ENCODE measurements around the gene TRIM23.
A peak's percentile ranks its signal among the peaks of the same experiment; 100 is the strongest.

TRIM23 gene

GRCh38 chr5:65548281-65548680 is 75.9 kb downstream of the TRIM23 start:
- Mint-ChIP-seq H3K36me3 (ENCODE audit: low read depth) (peaks cover 94% of the 10 kb centered on the region), H3K27ac (peak overlapping the region; percentile 19), H3K9me3 (no peaks in the 10 kb centered on the region), H3K4me1 (ENCODE audit: low read depth) (peaks cover 25% of the 10 kb centered on the region), H3K4me3 (no peak overlapping the region), H3K27me3 (no peaks in the 10 kb centered on the region)
- DNase-seq = no peak

GRCh38 chr5:65546141-65546540 is 78.0 kb downstream of the TRIM23 start:
- Mint-ChIP-seq H3K27me3 (no peaks in the 10 kb centered on the region), H3K4me3 (no peak overlapping the region), H3K4me1 (ENCODE audit: low read depth) (peaks cover 20% of the 10 kb centered on the region), H3K9me3 (no peaks in the 10 kb centered on the region), H3K27ac (no peak overlapping the region), H3K36me3 (ENCODE audit: low read depth) (peaks cover 99% of the 10 kb centered on the region)
- no peak for DNase-seq

DNA sequence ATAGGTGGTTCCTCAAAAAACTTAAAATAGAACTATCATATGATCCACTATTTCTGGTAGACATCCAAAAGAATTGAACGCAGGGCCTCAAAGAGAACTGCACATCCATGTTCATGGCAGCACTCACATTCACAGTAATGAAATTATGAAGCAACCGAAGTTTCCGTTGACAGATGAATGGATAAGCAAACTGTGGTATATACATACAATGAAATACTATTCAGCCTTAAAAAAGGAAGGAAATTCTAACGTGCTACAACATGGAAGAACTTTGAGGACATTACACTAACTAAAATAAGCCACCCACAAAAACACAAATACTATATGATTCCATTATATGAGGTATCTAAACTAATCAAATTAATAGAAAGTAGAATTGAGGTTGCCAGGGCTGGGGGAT is 79.7 kb downstream of the TRIM23 start:
- H3K4me3 Mint-ChIP-seq = no peak overlapping the region
- H3K27me3 Mint-ChIP-seq = no peaks in the 10 kb centered on the region
- peaks cover 20% of the 10 kb centered on the region for H3K4me1 Mint-ChIP-seq (ENCODE audit: low read depth)
- no peak for DNase-seq
- no peak overlapping the region for H3K27ac Mint-ChIP-seq
- H3K9me3 Mint-ChIP-seq = no peaks in the 10 kb centered on the region
- H3K36me3 Mint-ChIP-seq (ENCODE audit: low read depth) = peaks cover 99% of the 10 kb centered on the region

GRCh38 chr5:65539827-65540226 is 84.3 kb downstream of the TRIM23 start:
- Mint-ChIP-seq H3K27me3 (no peaks in the 10 kb centered on the region), H3K36me3 (ENCODE audit: low read depth) (peaks cover 96% of the 10 kb centered on the region), H3K9me3 (no peaks in the 10 kb centered on the region)

More at GRCh38 chr5:65539827-65540226, 84.3 kb downstream of the TRIM23 start:
- peaks cover 7% of the 10 kb centered on the region for H3K4me1 Mint-ChIP-seq (ENCODE audit: low read depth)
- H3K27ac Mint-ChIP-seq = no peak overlapping the region
- DNase-seq = no peak
- no peak overlapping the region for H3K4me3 Mint-ChIP-seq
